GM19328 (cell line): Measurements from ENCODE around the gene ORC4.
"Not testable (repeated sequence)": the region's sequence is repeated elsewhere in the genome, so short reads cannot be mapped to it uniquely, and the experiment has no call there.

ENCODE experiments used
- ATAC-seq: cut with Tn5 transposase; IDR thresholded peaks from one replicate; pipeline ENCODE4 v1.9.1; 2021; ENCODE audit warnings: mild to moderate bottlenecking, moderate library complexity; ENCODE audit not compliant: unreplicated experiment

Gene ORC4

GRCh38 chr2:148021059-148021861 lies 723 bp upstream of the ORC4 start, which contains the start of gene MBD5:
Gene MBD5 (plus strand): TSS chr2:148021091.
- peak; percentile 32 for ATAC-seq

GRCh38 chr2:148014616-148015015 lies 5.9 kb downstream of the ORC4 start:
- ATAC-seq, result no peak

- ATAC-seq, result no peak
Measured at GRCh38 chr2:148013876-148014275, 6.7 kb downstream of the ORC4 start.

GRCh38 chr2:148008411-148008810 lies 12.1 kb downstream of the ORC4 start:
- not testable (repeated sequence) for ATAC-seq

- ATAC-seq, result no peak
Measured at GRCh38 chr2:148007219-148007900, 13.2 kb downstream of the ORC4 start.

GRCh38 chr2:148006249-148007007 lies 14.1 kb downstream of the ORC4 start:
- no peak for ATAC-seq

- not testable (repeated sequence) for ATAC-seq
Measured at GRCh38 chr2:148002420-148002819, 18.1 kb downstream of the ORC4 start.

GRCh38 chr2:148000095-148000494 lies 20.4 kb downstream of the ORC4 start:
- ATAC-seq, result no peak

GRCh38 chr2:147999126-147999525 lies 21.4 kb downstream of the ORC4 start:
- ATAC-seq, result no peak

GRCh38 chr2:147998203-147998602 lies 22.3 kb downstream of the ORC4 start:
- no peak for ATAC-seq

GRCh38 chr2:147996828-147997227 lies 23.7 kb downstream of the ORC4 start:
- no peak for ATAC-seq

- not testable (repeated sequence) for ATAC-seq
Measured at GRCh38 chr2:147994965-147995364, 25.6 kb downstream of the ORC4 start.

GRCh38 chr2:147989809-147990403 lies 30.6 kb downstream of the ORC4 start:
- peak; percentile 73 for ATAC-seq

- no peak for ATAC-seq
Measured at GRCh38 chr2:147989102-147989501, 31.4 kb downstream of the ORC4 start.

GRCh38 chr2:147980940-147981528 lies 39.5 kb downstream of the ORC4 start:
- no peak for ATAC-seq

GRCh38 chr2:147977679-147978078 lies 42.9 kb downstream of the ORC4 start:
- ATAC-seq, result no peak

- ATAC-seq, result no peak
Measured at GRCh38 chr2:147976102-147976501, 44.4 kb downstream of the ORC4 start.

- no peak for ATAC-seq
Measured at GRCh38 chr2:147968571-147968970, 52.0 kb downstream of the ORC4 start.

GRCh38 chr2:147952118-147952517 lies 68.4 kb downstream of the ORC4 start:
- no peak for ATAC-seq

GRCh38 chr2:147945660-147946059 lies 74.9 kb downstream of the ORC4 start:
- ATAC-seq, result no peak

- ATAC-seq, result no peak
Measured at GRCh38 chr2:147939313-147939712, 81.2 kb downstream of the ORC4 start.
